Small intestine (tissue), 7 donors: ENCODE measurements around the gene UBR4. TPM values are rescaled to one million over a fixed set of nuclear protein-coding genes. Genes with fewer than 3 reads are reported as not detected.
"Not testable (repeated sequence)": the region's sequence is repeated elsewhere in the genome, so short reads cannot be mapped to it uniquely, and the experiment has no call there.

Experiments
- DNase-seq, 2 donors: peaks; one replicate each; pipeline versions ENCODE4 v3.0.0 to v3.0.0-alpha.2; 2013
- FAIRE-seq: peaks from 2 replicates; lab custom pipeline; 2012; peaks lifted over from hg19 to GRCh38; lab: Jason Lieb, UNC
- H3K27ac ChIP-seq, 3 donors: one replicate each; pipeline ENCODE4 v1.5.1; 2013; ENCODE audit warnings: low read length in 2 of 3, mild to moderate bottlenecking in 2 of 3, control low read depth in 1 of 3, inconsistent platforms in 1 of 3, low read depth in 1 of 3, moderate library complexity in 1 of 3
- H3K27me3 ChIP-seq, 3 donors: one replicate each; pipeline ENCODE4 v1.6.1; 2013; ENCODE audit warnings: low read length in 3 of 3, inconsistent platforms in 1 of 3; ENCODE audit not compliant: control insufficient read depth in 3 of 3, insufficient read depth in 3 of 3
- H3K36me3 ChIP-seq, 3 donors: one replicate each; pipeline ENCODE4 v1.6.1; 2013; ENCODE audit warnings: low read length in 3 of 3, inconsistent platforms in 1 of 3, low read depth in 1 of 3, mild to moderate bottlenecking in 1 of 3, moderate library complexity in 1 of 3; ENCODE audit not compliant: control insufficient read depth in 3 of 3, insufficient read depth in 2 of 3
- H3K4me1 ChIP-seq, 3 donors: one replicate each; pipeline ENCODE4 v1.6.1; 2013; ENCODE audit warnings: low read length in 2 of 3, inconsistent platforms in 1 of 3, low read depth in 1 of 3, mild to moderate bottlenecking in 1 of 3, moderate library complexity in 1 of 3; ENCODE audit not compliant: control insufficient read depth in 3 of 3, insufficient read depth in 2 of 3
- H3K4me3 ChIP-seq, 3 donors: one replicate each; pipeline ENCODE4 v1.5.1; 2013; ENCODE audit warnings: low read length in 3 of 3, control low read depth in 1 of 3, inconsistent platforms in 1 of 3, low read depth in 1 of 3, mild to moderate bottlenecking in 1 of 3, moderate library complexity in 1 of 3
- H3K9me3 ChIP-seq, 2 donors: one replicate each; pipeline ENCODE4 v1.6.1; 2013; ENCODE audit warnings: low read depth in 1 of 2, low read length in 1 of 2; ENCODE audit not compliant: control insufficient read depth in 2 of 2, insufficient read depth in 1 of 2
- WGBS, 3 donors: extraction: QIAGEN DNeasy Blood & Tissue Kit; methylation state at CpG; one replicate each; pipeline ENCODE4 v1.1.7; 2013; 5-methylcytosine and 5-hydroxymethylcytosine counted together
- polyA plus RNA-seq, 4 donors: library from polyadenylated mRNA; stranded (reverse) in 3 of 4; unstranded in 1 of 4; fragments of 200-250 nt in 3 of 4; fragments of 120-200 nt in 1 of 4; gene quantifications; one replicate each; pipeline versions ENCODE4 v1.2.1 to v1.2.3, GENCODE V29; 2013
- donor health status: healthy with polysubstance abuse.
- donor health status: control.
- donor health status: control.
- donor health status: Bipolar disorder and iron deficiency.
- donor health status: healthy.

Gene UBR4
- polyA plus RNA-seq, 4 donors, result 85.9 to 275 (median 143) TPM

- no peak overlapping the region for H3K4me3 ChIP-seq
- no peaks in the 10 kb centered on the region for H3K4me1 ChIP-seq
- 97 to 100% (median 97%) methylated on average over 3 of the region's 3 CpGs for WGBS, 3 donors
- peaks cover 12 to 43% (median 21%) of the 10 kb centered on the region in 3 donors for H3K36me3 ChIP-seq
- no peak overlapping the region for H3K27ac ChIP-seq
- no peaks in the 10 kb centered on the region for H3K9me3 ChIP-seq
- no peak for FAIRE-seq
- DNase-seq, result no peak
- H3K27me3 ChIP-seq, result no peaks in the 10 kb centered on the region
These were observed 18.3 kb downstream of the UBR4 start for GRCh38 chr1:19191811-19192210.

- H3K4me3 ChIP-seq, result no peak overlapping the region
- FAIRE-seq (no peak), DNase-seq (no peak)
- no peaks in the 10 kb centered on the region for H3K4me1 ChIP-seq
- WGBS, 3 donors, result 90 to 92% (median 90%) methylated on average over 4 of the region's 4 CpGs
- H3K9me3 ChIP-seq, result no peaks in the 10 kb centered on the region
- H3K36me3 ChIP-seq, result peaks cover 5 to 49% (median 21%) of the 10 kb centered on the region in 3 donors
- H3K27ac ChIP-seq, result no peak overlapping the region
- H3K27me3 ChIP-seq, result no peaks in the 10 kb centered on the region
These were observed 19.6 kb downstream of the UBR4 start for GRCh38 chr1:19190468-19190867.

- Histone ChIP-seq H3K27me3 (no peaks in the 10 kb centered on the region), H3K27ac (no peak overlapping the region), H3K9me3 (no peaks in the 10 kb centered on the region), H3K4me3 (no peak overlapping the region), H3K36me3 (peaks cover 6 to 46% (median 26%) of the 10 kb centered on the region in 3 donors), H3K4me1 (no peaks in the 10 kb centered on the region)
- FAIRE-seq (no peak), DNase-seq (no peak)
- WGBS, 3 donors, result 77 to 88% (median 87%) methylated on average over 3 of the region's 3 CpGs
These were observed 20.8 kb downstream of the UBR4 start for GRCh38 chr1:19189270-19189669.

- DNase-seq, result no peak
- Histone ChIP-seq H3K4me3 (no peak overlapping the region), H3K27ac (no peak overlapping the region), H3K27me3 (no peaks in the 10 kb centered on the region), H3K36me3 (peaks cover 9 to 46% (median 31%) of the 10 kb centered on the region in 3 donors), H3K4me1 (no peaks in the 10 kb centered on the region), H3K9me3 (no peaks in the 10 kb centered on the region)
- FAIRE-seq, result no peak
These were observed 22.2 kb downstream of the UBR4 start for GRCh38 chr1:19187852-19188251.

- no peaks in the 10 kb centered on the region for H3K9me3 ChIP-seq
- no peak for FAIRE-seq
- no peak for DNase-seq
These were observed 24.1 kb downstream of the UBR4 start for GRCh38 chr1:19186001-19186400.

GRCh38 chr1:19182223-19182622 lies 27.8 kb downstream of the UBR4 start:
- Histone ChIP-seq H3K9me3 (no peaks in the 10 kb centered on the region), H3K4me3 (no peak overlapping the region), H3K27me3 (no peaks in the 10 kb centered on the region), H3K36me3 (peaks cover 17 to 40% (median 31%) of the 10 kb centered on the region in 3 donors), H3K27ac (no peak overlapping the region), H3K4me1 (no peaks in the 10 kb centered on the region)
- 96 to 98% (median 97%) methylated on average over 5 of the region's 5 CpGs for WGBS, 3 donors
- DNase-seq (no peak), FAIRE-seq (no peak)

More at GRCh38 chr1:19186001-19186400, 24.1 kb downstream of the UBR4 start:
- H3K4me1 ChIP-seq, result no peaks in the 10 kb centered on the region
- H3K36me3 ChIP-seq, result peaks cover 11 to 36% (median 36%) of the 10 kb centered on the region in 3 donors
- no peak overlapping the region for H3K27ac ChIP-seq
- H3K27me3 ChIP-seq, result no peaks in the 10 kb centered on the region
- 79 to 84% (median 82%) methylated on average over 2 of the region's 2 CpGs for WGBS, 3 donors
- H3K4me3 ChIP-seq, result no peak overlapping the region

GRCh38 chr1:19180265-19180657 lies 29.8 kb downstream of the UBR4 start:
- H3K4me3 ChIP-seq, H3K27ac ChIP-seq, H3K4me1 ChIP-seq, FAIRE-seq, H3K9me3 ChIP-seq, DNase-seq, H3K27me3 ChIP-seq: not testable (repeated sequence)
- 85 to 93% (median 91%) methylated on average over 8 of the region's 8 CpGs for WGBS, 3 donors
- H3K36me3 ChIP-seq, result peaks cover 25 to 36% (median 34%) of the 10 kb centered on the region in 3 donors

- H3K9me3 ChIP-seq, result no peaks in the 10 kb centered on the region
- H3K27ac ChIP-seq, result no peak overlapping the region
- H3K36me3 ChIP-seq, result peaks cover 26 to 36% (median 31%) of the 10 kb centered on the region in 3 donors
- 81 to 92% (median 85%) methylated on average over 8 of the region's 8 CpGs for WGBS, 3 donors
- FAIRE-seq (no peak), DNase-seq (peak; percentile 16 to 45)
- H3K4me1 ChIP-seq, result no peaks in the 10 kb centered on the region
- no peak overlapping the region for H3K4me3 ChIP-seq
- no peaks in the 10 kb centered on the region for H3K27me3 ChIP-seq
These were observed 30.3 kb downstream of the UBR4 start for GRCh38 chr1:19179597-19180264.
